NCI-H2029 (cell line): Measurements from ENCODE around the gene TTLL8.
"Not testable (repeated sequence)": the region's sequence is repeated elsewhere in the genome, so short reads cannot be mapped to it uniquely, and the experiment has no call there.

ENCODE experiments used
- DNase-seq: peaks from one replicate; lab custom pipeline; 2025; lab: John Stamatoyannopoulos, UW

TTLL8 gene

DNA sequence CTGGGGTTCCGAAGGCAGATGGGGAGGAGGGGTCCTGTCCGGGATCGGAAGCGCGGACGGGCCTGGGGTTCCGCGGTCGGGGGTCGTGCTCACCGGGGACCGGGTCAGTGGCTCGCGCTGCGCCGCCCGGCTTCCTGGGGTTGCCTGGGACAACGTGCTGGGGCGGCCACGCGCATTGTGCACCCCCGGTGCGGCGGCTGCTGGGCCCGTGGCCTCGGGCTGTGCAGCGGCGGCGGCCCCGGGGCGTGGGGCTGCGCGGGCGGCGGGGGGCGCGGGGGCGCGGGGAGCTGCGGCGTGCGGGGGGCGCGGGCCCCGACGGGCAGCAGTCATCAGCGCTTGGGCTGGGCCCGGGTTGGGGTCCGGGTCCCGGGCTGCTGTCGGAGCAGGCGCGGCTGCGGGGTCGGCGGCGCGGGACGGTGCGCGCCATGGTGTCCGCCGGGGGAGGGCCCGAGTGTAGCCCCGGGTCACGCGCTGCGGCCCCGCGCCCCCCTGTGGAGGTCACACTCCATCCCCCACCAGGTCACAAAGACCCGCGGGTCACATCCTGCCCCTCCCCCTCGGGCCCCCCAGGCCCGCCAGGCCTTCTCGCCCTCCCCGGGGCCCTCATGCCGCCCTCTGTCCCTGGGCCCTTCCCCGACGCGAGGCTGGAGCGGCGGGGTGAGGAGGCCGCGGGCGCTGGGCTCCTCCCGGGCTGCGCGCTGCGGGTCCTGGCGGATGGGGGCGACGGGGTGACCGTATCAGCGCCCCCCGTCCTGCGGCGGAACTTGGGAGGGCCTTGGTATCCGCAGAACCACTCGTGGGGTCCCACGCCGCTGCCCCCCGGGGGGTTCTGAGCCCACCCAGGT, at the start of gene TTLL8:
Gene TTLL8 (minus strand): TSS at position 238 of the 845 bp plus-strand sequence.
- no peak for DNase-seq

DNA sequence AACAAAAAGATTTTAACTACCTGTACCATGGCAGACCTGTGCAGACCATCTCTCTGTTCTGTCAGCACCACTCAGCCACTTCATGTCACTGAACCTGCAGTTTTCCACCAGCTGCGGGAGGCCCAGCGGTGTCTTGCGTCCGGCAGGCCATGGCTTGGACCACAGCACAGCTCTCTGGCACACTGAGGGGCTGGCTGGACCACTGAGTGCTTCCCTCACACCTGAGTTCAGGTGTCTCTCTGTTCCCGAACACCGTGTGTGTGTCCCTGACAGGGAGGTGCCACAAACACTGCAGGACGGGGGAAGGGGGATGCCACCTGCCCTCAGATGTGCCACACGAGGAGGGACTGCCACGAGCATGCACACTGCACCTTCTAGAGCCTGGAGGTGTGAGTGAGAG, 49.4 kb upstream of the TTLL8 start:
- DNase-seq, result no peak

DNA sequence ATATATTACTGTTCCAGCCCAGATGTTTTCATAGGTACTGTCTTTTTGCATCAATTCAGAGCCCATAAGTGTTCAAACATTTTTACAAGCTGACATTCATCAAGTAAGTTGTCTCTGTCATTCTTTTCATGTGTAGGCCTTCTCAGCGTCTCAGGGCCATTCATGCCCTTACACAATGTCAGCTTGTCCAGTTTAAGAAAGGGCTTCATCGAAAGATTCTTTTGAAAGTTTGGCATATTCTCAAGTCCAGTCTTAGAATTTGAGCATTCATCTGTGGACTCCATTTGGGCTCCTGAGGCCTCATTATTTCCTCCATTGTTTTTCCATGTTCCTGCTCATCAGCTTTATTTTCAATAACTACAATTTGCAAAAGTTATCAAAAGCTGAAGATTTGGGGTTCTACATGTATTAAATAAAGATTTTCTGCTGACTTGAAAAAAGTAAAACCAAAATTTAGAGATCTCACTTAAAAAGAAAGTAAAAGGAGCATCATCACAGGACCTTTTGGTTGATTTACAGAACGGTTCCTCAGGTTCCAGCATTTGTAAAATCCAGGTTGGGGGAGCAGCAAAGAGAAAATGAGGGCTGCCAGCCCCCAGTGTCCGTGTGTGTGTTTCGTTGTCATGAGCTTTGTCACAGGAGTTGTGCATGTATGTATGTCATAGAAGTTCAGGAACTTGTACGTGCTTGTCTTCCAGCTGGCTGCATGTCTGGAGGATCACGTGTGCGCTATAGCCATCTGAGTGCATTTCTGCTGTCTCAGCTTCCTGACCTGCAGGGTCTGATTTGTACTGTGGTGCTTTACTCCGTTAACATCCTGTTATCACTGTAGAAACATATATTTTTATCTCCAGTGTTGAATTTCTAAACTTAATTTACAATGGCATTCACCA, 47.4 kb upstream of the TTLL8 start:
- DNase-seq, result no peak

DNA sequence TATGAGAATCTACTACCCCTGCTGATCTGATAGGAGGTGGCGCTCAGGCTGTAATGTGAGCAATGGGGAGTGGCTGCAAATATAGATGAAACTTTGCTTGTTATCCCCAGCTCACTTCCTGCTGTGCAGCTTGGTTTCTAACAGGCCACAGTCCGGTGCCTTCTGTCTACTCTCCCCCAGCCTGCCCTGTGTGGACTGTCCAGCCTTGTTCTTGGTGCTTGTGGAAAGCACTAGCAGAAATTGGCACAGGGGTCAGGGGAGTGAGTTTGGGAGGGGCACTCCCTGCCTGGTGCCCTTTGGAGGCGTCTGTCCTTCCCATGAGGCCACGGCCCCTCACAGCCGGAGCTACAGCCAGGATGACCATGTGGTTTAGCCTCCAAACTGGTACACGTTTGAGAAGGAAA, 46.0 kb upstream of the TTLL8 start:
- no peak for DNase-seq

DNA sequence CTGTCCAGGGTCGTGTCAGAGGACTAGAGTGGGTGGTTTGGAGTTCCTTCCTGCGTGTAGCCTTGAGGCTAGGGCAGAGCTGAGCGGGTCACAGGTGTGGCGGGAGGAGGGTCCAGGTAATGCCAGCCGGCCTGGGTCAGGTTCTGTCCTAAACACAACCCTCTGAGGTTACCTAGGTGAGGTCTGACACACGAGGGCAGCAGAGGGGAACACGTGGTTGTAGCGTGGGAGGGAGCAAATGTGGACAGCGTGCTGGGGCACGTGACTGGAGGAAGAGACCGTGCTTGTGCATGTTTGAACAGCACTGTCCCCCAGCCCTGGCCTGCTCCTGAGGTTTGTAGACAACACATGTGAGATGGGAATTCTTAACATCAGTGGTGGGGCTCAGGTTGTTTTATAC, 44.8 kb upstream of the TTLL8 start:
- no peak for DNase-seq

DNA sequence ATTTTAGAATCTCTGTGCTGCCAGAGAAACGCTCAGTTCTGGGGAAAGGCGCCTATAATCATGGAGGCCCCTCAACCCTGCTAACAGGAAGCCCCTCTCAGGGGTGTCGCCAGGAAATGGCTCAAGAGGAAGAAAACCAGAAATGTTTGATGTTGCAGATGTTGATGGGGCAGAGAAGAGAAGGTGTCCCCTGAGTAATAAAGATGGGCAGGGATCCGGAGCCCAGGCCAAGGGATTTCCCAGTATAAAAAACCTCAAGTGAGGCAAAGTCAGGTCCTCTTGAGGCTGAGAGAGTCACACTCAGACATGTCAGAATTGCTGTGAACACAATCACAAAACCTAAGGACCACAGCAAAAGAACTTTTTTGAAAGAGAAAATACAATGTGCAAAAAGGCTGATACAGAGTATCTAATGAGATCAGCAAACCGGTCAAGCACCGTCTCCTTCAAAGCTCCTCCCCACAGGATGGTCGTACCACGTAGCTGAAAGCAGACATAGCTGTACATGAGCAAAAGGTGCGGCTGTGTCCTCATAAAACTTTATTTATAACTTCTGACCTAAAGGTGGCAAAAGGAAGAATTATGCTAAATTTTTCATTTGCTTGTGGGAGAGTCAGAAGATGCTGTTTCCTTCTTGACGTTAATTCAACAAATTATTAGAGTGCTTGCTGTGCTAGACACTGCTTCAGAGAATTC, 43.9 kb upstream of the TTLL8 start:
- no peak for DNase-seq

DNA sequence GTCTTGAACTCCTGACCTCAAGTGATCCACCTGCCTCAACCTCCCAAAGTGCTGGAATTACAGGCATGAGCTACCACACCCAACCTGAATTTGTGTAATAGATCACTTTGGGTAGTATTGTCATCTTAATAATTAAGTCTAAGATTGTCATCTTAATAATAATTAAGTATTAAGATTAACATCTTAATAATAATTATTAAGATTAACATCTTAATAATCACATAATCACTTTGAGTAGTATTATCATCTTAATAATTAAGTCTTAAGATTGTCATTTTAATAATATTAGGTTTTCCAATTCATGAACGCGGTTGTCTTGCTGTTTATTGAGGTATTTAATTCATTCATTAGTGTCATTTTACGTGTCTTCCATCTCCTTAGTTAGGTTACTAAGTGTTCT, 40.0 kb upstream of the TTLL8 start:
- no peak for DNase-seq

DNA sequence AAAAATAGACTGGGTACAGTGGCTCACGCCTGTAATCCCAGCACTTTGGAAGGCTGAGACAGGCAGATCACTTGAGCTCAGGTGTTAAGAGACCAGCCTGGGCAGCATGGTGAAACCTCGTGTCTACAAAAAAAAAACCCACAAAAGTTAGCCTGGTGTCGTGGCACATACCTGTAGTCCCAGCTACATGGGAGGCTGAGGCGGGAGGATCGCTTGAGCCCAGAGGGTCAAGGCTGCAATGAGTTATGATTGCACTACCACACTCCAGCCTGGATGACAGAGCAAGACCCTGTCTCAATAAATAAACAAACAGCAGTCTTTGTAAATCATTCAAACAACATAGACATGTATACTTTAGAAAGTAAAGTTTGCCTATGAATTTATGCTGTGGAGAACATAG, 34.2 kb upstream of the TTLL8 start:
- no peak for DNase-seq

DNA sequence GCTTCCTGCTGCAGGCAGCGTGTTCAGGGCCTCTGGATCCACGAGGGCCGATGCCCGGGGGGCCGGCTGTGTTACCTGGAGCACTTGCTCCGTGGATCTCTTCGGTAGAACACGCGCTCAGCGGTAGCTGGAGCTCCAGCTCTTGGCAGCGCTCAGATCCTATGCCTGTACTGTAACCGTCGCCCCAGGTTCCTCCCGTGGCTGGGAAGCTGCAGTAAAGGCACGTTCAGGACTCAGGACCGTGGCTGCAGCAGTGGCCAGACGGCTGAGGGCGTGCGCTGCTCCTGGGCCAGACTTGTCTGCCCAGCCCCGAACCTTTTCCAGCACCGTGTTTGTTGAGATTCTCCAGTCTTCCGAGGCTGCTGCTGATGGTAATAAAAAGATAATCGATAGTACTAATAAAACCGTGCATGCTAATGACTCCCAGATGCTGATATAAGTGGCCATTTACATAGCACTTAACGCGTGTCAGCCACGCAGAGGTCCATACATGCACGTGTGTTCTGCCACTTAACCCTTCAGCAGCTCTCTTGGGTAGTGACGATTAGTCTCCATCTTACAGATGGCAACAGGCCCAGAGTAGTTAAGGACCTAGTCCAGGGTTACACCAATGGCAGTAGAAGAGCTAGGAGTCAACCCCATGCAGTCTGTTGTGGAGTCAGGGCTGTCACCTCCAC, 33.1 kb upstream of the TTLL8 start:
- peak; percentile 18 for DNase-seq

DNA sequence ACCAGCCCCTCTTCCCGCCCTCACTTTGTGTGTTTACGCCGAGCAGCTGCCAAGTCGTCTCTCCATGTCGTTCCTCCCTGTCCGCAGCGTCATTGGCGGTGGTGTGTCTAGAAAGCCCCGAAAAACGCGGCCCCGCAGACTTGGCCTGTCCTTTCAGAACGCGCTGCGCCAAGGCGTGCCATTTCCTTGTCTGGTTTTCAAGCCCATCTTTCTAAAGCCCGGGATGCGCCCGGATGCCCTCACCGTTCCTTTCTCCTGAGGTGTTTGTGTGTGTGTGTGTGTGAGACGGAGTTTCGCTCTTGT, 32.3 kb upstream of the TTLL8 start:
- no peak for DNase-seq

DNA sequence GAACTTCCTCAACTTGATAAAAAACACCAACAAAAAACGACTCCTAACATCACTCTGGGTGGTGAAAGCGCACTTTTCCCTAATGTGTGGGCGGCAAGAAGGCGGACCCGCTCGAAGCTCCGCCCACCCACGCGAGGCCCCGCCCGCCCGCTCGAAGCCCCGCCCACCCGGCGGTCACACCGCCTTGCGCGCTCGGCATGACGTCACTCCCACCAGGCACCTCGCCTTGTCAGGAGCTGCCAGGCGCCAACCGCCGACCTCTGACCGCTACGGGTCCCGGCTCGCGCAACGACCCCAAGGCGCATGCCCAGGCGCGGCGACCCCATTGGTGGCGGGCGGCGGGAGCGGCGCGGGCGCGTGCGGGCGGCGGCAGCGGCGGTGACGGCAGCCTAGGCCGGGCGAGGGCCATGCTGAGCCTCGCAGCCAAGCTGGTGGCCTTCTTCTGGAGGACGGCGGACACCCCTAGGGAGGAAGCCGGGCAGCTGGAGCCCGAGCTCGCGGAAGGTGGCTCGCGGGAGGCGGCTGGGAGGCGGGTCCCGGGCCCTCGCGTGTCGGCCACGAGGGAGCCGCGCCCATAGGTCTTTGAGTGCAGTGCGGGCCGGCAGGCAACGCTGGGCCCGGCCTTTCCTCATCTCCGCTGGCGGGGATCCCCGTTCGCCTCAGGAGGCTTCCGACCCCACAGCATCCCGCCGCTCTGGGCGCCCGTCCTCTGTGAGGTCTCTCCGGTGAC, 31.7 kb upstream of the TTLL8 start, which contains the start of gene MOV10L1:
Gene MOV10L1 (plus strand): TSS at position 325 of the 730 bp plus-strand sequence. CDS start 83 bp downstream, at position 408.
- DNase-seq, result no peak

DNA sequence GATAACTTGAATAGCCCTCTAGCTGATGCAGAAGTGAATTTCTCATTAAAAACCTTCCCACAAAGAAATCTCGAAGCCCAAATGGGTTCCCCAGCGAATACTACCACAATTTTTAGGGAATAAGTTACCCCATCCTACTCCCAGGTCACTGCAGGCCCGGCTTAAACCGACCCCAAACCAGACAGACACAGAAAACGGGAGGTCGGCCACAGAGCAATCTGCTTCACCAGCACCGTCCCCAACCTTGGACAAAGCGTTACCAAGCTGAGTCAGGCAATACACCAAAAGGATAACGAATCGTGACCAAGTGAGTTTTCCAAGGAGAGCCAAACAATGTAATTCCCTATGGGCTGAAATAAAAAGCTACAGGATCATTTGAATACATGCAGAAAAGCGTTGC, 31.1 kb upstream of the TTLL8 start:
- DNase-seq, result no peak

DNA sequence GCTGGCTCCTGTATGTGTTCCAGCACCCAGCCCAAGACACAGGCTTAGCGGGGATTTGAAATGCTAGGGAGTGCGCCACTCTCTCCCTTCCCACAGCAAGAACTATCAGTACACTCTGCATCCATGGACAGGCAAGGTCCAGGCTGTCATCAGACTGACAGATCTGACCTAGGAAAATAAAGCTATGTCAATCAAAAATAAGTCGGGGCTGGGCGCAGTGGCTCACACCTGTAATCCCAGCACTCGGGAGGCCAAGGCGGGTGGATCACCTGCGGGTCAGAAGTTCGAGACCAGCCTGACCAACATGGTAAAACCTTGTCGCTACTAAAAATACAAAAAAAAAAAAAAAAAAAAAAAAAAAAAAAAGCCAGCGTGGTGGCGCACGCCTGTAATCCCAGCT, 30.0 kb upstream of the TTLL8 start:
- no peak for DNase-seq

DNA sequence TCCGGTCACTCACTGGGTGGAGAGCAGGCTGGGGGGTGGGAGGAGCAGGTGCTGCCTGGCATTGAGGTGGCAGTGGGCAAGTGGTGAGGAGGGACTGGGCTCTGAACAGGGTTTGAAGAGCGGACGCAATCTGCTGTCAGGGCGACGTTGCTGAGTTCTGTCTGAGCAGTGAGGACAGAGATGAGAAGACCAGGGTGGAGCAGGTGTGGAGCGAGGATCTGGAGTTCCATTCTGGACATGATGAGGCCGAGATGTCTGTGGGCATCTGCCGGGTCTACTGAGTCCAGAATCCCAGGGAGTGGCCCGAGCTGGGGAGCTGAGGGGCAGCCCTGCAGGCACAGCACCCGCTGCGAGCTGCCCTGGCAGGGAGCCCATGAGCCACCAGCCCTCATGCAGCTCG, 29.5 kb upstream of the TTLL8 start:
- DNase-seq, result no peak

DNA sequence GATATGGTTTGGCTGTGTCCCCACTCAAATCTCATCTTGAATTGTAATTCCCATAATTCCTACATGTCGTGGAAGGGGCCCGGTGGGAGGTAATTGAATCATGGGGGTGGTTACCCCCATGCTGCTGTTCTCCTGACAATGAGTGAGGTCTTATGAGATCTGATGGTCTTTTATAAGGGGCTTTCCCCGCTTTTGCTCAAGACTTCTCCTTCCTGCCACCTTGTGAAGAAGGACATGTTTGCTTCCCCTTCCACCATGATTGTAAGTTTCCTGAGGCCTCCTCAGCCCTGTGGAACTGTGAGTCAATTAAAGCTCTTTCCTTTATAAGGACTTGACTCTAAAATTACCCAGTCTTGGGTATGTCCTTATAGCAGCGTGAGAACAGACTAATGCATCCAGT, 28.9 kb upstream of the TTLL8 start:
- not testable (repeated sequence) for DNase-seq

DNA sequence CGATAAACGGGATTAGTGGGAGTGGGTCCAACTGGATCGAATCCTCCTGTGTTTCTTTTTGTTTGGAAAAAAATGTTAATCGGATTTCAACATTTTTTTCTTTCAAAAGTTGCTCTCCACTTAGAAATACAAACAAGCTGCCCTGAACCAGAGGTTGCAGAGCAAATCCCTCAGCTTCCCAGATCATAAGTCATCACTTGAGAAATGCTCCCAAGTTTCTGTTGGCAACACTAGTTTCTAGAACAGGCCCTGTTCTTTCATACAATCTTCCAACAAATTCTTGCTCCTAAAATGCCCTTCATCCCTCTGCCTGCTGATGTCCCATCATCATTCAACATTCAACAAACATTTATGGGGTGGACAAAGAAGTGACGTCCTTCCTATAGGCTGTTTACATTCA, 28.4 kb upstream of the TTLL8 start:
- DNase-seq, result no peak

DNA sequence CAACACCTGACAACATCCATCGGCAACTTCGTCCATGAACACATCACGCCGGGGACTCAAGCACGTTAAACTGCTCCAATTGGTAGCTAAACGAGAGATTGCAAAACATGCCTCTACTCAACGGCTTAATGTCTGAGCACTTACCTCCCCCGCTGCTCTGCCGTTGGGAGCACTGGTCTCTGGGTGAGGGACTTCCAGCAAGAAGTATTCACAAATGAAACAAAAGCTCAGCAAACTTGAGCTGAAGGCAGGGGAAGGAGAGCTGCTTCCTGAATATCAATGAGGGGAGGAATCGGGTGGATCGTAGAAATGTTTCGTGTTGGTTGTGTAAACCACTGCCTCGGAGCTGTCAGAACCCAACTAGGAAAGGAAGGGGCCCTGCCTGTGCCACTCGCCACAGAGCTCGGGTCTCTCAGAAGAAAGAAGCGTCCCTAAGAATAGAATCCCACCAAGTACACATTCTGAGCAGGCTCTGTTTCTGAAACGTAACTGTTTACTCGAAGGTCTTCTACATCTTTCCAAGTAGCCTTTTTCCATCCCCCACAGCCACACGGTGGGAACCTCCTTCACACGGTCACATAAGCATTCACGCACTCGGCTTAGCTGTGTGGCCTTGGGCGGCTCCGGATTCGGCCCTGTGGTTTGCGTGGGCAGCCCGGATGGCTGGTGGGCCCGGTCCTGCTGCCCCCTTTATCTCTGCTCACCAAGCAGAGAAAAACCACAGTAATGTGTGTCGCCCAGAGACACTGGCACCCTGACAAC, 27.3 kb upstream of the TTLL8 start, which contains the start of gene MLC1:
Gene MLC1 (minus strand): TSS at position 216 of the 762 bp plus-strand sequence. CDS start 524 bp downstream, outside the sequence.
- DNase-seq, result no peak

DNA sequence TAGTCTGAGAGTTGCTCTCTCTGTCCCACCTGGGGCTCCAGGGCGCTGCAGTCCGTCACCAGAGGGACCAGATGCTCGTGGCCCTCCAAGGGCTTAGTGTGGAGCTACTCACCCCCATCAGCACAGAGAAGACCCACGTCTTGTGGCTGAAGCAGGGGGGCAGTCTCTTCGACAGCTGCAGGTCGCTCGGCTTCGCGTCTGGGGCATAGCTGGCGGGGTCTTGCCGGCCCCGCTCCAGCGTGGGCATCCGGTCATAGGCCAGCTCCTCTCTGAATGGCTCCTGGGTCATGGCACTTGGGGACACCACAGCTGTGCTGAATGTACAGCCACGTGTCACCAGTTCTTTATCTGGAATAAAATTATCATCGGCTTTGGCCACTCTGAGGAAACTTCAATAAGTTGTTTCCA, 26.5 kb upstream of the TTLL8 start:
- DNase-seq, result no peak

DNA sequence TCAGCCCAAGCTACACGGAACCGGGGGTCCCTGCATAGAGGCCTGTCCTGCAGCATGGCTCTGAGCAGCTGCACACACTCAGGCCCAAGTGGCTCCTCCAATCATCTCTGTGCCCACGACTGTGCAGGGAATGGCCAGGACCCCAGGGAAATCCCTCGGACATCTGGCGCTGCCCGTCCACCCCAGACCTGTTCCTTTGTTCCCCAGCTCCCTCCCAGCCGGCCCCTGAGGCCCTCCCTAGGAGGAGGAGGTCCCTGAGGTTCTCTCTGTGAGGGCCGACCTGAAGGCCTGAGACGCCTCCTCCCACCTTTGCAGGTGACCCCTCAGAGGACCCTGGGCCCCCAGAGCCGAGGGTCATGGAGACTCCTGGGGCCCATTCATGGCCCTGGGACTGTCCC, 26.0 kb upstream of the TTLL8 start:
- DNase-seq, result no peak

DNA sequence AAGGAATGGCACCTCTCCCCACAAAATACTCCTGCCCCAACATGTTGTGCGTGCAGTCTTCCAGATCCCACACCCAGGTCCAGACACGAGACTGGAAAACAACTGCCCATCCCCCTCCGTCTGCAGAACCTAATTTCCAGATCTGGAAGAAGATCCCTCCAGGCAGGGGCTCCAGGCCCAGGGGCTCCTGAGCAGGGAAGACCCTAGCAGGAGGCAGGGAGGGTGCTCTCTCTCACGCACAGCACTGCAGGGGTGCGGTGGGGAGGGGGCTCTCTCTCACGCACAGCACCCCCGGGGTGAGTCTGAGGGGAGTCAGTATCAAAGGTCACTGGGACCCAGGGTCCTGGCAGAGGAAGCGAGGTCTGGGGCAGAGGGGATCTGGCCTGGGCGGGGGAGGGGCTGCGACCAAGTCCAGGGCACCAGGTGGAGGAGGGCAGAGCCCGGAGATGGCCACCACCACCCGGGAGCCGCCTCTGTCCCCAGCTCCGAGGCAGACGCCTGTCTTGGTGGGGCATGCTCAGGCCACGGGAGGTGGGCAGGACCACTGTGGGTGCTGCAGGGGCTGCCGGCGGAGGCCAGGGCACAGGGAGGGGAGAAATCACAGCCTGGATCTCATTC, 25.5 kb upstream of the TTLL8 start:
- no peak for DNase-seq
